ENCODE results near the gene SPHK2.
"Not testable (repeated sequence)": the region's sequence is repeated elsewhere in the genome, so short reads cannot be mapped to it uniquely, and the experiment has no call there.

The SPHK2 gene

DNA sequence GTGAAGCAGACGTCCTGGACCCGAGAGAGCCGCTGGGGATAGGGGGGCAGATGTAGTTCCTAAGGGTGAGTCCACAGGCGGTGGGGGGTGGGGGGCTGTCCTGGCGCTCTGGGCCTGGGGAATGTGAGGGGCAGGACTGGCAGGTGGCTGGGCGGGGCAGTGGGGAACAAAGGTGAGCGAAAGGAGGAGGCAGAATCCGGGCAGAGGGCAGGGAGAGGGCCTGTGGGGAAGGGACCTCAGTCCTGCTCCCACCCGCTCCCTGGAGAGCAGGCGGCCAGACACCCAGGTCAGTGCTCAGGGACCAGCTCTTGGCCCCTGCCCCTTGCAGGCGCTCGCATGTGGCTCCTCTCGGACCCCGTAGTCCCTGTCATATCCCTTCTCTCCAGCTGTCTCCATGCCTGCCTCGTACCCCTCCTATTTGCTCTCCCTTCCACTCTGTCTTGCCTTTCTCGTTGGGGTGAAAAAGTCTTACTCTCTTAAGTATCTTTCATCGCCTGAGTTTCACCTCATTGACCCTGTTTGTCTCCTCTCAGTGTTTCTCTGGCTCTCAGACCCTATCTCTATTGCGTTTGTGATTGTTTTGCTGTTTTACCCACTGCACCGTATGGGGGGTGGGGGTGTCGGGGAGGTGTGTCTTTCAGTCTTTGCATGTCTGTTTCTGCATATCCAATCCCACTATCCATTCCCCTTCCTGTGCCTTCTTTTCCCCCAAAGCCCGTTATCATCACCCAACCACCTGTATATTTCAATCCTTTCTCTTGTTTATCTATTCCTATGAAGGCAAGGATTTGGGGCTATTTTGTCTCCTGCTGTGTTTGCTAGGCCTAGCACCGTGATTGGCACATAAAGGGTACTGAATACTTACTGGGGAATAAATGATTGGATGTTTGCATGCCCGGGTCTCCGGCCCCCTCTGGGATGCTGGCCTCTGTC, 5.8 kb downstream of the SPHK2 start:
- peak overlapping the region; percentile 80 for H3K4me3 Mint-ChIP-seq
- no peaks in the 10 kb centered on the region for H3K27me3 Mint-ChIP-seq
- CTCF ChIA-PET: no interaction called here
- peak overlapping the region; percentile 98 for H3K27ac Mint-ChIP-seq
- H3K4me1 Mint-ChIP-seq: peaks cover 48% of the 10 kb centered on the region
- DNase-seq: no peak
- H3K9me3 Mint-ChIP-seq: no peaks in the 10 kb centered on the region
- peaks cover 29% of the 10 kb centered on the region for H3K36me3 Mint-ChIP-seq

DNA sequence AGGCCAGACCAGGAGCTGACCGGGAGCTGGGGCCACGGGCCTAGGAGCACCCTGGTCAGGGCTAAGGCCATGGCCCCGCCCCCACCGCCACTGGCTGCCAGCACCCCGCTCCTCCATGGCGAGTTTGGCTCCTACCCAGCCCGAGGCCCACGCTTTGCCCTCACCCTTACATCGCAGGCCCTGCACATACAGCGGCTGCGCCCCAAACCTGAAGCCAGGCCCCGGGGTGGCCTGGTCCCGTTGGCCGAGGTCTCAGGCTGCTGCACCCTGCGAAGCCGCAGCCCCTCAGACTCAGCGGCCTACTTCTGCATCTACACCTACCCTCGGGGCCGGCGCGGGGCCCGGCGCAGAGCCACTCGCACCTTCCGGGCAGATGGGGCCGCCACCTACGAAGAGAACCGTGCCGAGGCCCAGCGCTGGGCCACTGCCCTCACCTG, 6.6 kb downstream of the SPHK2 start:
- H3K27me3 Mint-ChIP-seq: no peaks in the 10 kb centered on the region
- CTCF ChIA-PET: no interaction called here
- no peak overlapping the region for H3K4me3 Mint-ChIP-seq
- H3K36me3 Mint-ChIP-seq: peaks cover 30% of the 10 kb centered on the region
- DNase-seq: no peak
- H3K4me1 Mint-ChIP-seq: peaks cover 54% of the 10 kb centered on the region
- no peaks in the 10 kb centered on the region for H3K9me3 Mint-ChIP-seq
- H3K27ac Mint-ChIP-seq: no peak overlapping the region

GRCh38 chr19:48627201-48627864, 8.0 kb downstream of the SPHK2 start:
- Mint-ChIP-seq H3K36me3 (peaks cover 30% of the 10 kb centered on the region), H3K27me3 (no peaks in the 10 kb centered on the region), H3K27ac (peak overlapping the region; percentile 46), H3K9me3 (no peaks in the 10 kb centered on the region), H3K4me3 (no peak overlapping the region), H3K4me1 (peaks cover 56% of the 10 kb centered on the region)
- CTCF ChIA-PET: no interaction called here
- DNase-seq: no peak

DNA sequence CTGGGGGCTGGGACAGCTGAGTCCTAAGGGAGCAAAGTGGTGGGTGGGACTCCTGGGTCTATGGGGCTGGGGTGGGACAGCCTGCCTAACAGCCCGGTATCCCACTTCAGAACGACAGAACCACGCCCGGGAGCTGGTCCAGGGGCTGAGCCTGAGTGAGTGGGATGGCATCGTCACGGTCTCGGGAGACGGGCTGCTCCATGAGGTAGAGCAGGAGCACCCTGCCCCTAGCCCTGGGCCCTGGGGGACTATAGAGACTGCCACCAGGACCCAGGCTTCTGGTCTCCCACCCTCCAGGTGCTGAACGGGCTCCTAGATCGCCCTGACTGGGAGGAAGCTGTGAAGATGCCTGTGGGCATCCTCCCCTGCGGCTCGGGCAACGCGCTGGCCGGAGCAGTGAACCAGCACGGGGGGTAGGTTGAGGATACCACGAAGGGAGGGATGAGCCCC, 8.6 kb downstream of the SPHK2 start:
- Mint-ChIP-seq H3K4me1 (peaks cover 59% of the 10 kb centered on the region), H3K27ac (no peak overlapping the region), H3K4me3 (no peak overlapping the region), H3K36me3 (peaks cover 33% of the 10 kb centered on the region), H3K9me3 (no peaks in the 10 kb centered on the region), H3K27me3 (no peaks in the 10 kb centered on the region)
- CTCF ChIA-PET: no interaction called here
- DNase-seq: no peak

GRCh38 chr19:48628486-48629296, 9.4 kb downstream of the SPHK2 start:
- Mint-ChIP-seq H3K27ac (no peak overlapping the region), H3K9me3 (no peaks in the 10 kb centered on the region), H3K4me3 (no peak overlapping the region), H3K4me1 (peaks cover 58% of the 10 kb centered on the region), H3K27me3 (no peaks in the 10 kb centered on the region), H3K36me3 (peaks cover 28% of the 10 kb centered on the region)
- DNase-seq: no peak
- CTCF ChIA-PET: interaction anchor here (0.9 kb wide), 1 partner anchor 17 kb away, joined by 3 read pairs; the partner anchor contains the start of gene CA11

GRCh38 chr19:48629297-48629598, 9.9 kb downstream of the SPHK2 start:
- no peak for DNase-seq
- no peaks in the 10 kb centered on the region for H3K9me3 Mint-ChIP-seq
- H3K27me3 Mint-ChIP-seq: no peaks in the 10 kb centered on the region
- H3K4me3 Mint-ChIP-seq: no peak overlapping the region
- H3K36me3 Mint-ChIP-seq: peaks cover 25% of the 10 kb centered on the region
- peaks cover 58% of the 10 kb centered on the region for H3K4me1 Mint-ChIP-seq
- CTCF ChIA-PET: interaction anchor here (0.9 kb wide), 1 partner anchor 16 kb away, joined by 3 read pairs; the partner anchor contains the start of gene CA11
- no peak overlapping the region for H3K27ac Mint-ChIP-seq

DNA sequence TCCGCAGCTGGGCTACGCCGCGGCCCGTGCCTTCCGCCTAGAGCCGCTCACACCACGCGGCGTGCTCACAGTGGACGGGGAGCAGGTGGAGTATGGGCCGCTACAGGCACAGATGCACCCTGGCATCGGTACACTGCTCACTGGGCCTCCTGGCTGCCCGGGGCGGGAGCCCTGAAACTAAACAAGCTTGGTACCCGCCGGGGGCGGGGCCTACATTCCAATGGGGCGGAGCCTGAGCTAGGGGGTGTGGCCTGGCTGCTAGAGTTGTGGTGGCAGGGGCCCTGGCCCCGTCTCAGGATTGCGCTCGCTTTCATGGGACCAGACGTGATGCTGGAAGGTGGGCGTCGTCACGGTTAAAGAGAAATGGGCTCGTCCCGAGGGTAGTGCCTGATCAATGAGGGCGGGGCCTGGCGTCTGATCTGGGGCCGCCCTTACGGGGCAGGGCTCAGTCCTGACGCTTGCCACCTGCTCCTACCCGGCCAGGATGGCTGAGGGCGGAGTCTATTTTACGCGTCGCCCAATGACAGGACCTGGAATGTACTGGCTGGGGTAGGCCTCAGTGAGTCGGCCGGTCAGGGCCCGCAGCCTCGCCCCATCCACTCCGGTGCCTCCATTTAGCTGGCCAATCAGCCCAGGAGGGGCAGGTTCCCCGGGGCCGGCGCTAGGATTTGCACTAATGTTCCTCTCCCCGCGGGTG, 10.4 kb downstream of the SPHK2 start:
- Mint-ChIP-seq H3K4me3 (no peak overlapping the region), H3K27me3 (no peaks in the 10 kb centered on the region), H3K36me3 (peaks cover 25% of the 10 kb centered on the region), H3K27ac (no peak overlapping the region), H3K9me3 (no peaks in the 10 kb centered on the region), H3K4me1 (peaks cover 59% of the 10 kb centered on the region)
- CTCF ChIA-PET: interaction anchor here (0.9 kb wide), 1 partner anchor 16 kb away, joined by 3 read pairs; the partner anchor contains the start of gene CA11
- no peak for DNase-seq

DNA sequence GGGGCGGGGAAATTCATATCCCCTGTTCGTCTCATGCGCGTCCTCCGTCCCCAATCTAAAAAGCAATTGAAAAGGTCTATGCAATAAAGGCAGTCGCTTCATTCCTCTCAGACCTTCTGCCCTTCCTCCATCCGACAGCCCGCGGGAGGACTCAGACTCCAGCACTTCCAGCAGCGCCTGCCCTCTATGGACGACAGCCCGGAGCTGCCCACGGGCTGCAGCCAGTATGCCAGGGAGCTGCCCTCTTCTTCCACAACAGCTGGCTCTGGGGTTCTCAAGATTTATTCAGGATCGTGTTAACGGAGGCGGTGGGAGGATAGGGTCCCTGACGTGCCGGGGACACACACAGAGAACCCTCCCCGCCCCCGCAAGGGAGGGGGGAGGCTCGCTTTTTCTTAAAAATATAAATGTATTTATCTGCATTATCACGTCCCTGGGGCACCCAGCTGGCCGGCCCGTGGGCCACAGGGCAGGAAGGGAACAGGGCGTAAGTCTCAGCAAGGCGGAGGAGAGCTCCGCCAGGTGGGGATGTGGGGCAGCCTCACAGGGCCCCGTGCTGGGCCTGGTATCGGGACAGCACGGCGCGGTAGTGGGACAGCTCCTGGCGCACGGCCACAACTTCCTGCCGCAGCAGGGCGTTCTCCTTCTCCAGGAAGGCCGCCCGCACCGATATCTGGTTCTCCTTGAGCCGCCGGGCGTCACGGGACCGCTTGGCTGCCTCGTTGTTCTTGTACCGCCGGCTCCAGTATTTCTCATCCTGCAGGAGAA, 11.2 kb downstream of the SPHK2 start:
- Mint-ChIP-seq H3K36me3 (peaks cover 25% of the 10 kb centered on the region), H3K4me3 (no peak overlapping the region), H3K9me3 (no peaks in the 10 kb centered on the region), H3K27me3 (no peaks in the 10 kb centered on the region), H3K4me1 (peaks cover 57% of the 10 kb centered on the region), H3K27ac (no peak overlapping the region)
- CTCF ChIA-PET: interaction anchor here (1.0 to 1.2 kb wide), 2 partner anchors 45 to 124 kb away, joined by 3 to 4 read pairs; no protein-coding TSS in a partner anchor
- DNase-seq: no peak

GRCh38 chr19:48631225-48631624, 11.9 kb downstream of the SPHK2 start:
- Mint-ChIP-seq H3K4me3 (no peak overlapping the region), H3K27me3 (no peaks in the 10 kb centered on the region), H3K4me1 (peaks cover 56% of the 10 kb centered on the region), H3K36me3 (peaks cover 29% of the 10 kb centered on the region), H3K9me3 (no peaks in the 10 kb centered on the region), H3K27ac (no peak overlapping the region)
- DNase-seq: no peak
- CTCF ChIA-PET: interaction anchor here (1.0 to 1.2 kb wide), 2 partner anchors 46 to 125 kb away, joined by 3 to 4 read pairs; no protein-coding TSS in a partner anchor

GRCh38 chr19:48632286-48632685, 13.0 kb downstream of the SPHK2 start:
- peaks cover 50% of the 10 kb centered on the region for H3K4me1 Mint-ChIP-seq
- DNase-seq, H3K4me3 Mint-ChIP-seq, H3K9me3 Mint-ChIP-seq, CTCF ChIA-PET, H3K27me3 Mint-ChIP-seq: not testable (repeated sequence)
- peaks cover 29% of the 10 kb centered on the region for H3K36me3 Mint-ChIP-seq
- peak overlapping the region; percentile 74 for H3K27ac Mint-ChIP-seq

DNA sequence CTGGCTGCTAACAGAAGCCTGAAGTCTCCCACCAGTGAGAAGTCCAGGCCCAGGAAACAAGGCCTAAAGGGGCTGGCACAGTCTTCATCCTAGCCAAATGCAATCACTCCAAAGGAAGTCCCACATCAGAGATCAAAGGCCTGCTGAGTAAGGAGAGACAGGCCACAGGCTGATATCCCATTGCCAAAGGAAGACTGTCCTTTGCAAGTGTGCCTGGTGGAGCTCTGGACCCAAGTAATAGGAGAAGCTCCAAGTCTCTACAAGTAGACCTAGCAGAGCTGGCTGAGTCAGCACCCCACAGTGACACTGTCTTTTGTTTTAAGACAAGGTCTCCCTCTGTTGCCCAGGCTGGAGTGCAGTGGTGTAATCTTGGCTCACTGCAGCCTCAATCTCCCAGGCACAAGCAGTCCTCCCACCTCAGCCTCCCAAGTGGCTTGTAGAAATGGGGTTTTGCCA, 13.4 kb downstream of the SPHK2 start:
- H3K9me3 Mint-ChIP-seq: no peaks in the 10 kb centered on the region
- CTCF ChIA-PET: no interaction called here
- H3K27me3 Mint-ChIP-seq: no peaks in the 10 kb centered on the region
- peak overlapping the region; percentile 74 for H3K27ac Mint-ChIP-seq
- peaks cover 50% of the 10 kb centered on the region for H3K4me1 Mint-ChIP-seq
- peaks cover 29% of the 10 kb centered on the region for H3K36me3 Mint-ChIP-seq
- H3K4me3 Mint-ChIP-seq: no peak overlapping the region
- DNase-seq: no peak

- CTCF ChIA-PET: interaction anchor here (0.9 to 1.3 kb wide), 3 partner anchors 12 to 49 kb away, joined by 3 to 4 read pairs (median 3); partner anchors contain the start of genes RPL18 and SPHK2
- no peaks in the 10 kb centered on the region for H3K9me3 Mint-ChIP-seq
- H3K27ac Mint-ChIP-seq: peak overlapping the region; percentile 91
- peaks cover 56% of the 10 kb centered on the region for H3K4me1 Mint-ChIP-seq
- no peak for DNase-seq
- H3K36me3 Mint-ChIP-seq: peaks cover 30% of the 10 kb centered on the region
- no peaks in the 10 kb centered on the region for H3K27me3 Mint-ChIP-seq
- H3K4me3 Mint-ChIP-seq: peak overlapping the region; percentile 77
Observed at GRCh38 chr19:48633148-48634035, 14.1 kb downstream of the SPHK2 start.
